Loucy (cell line): ENCODE results near the gene LDLRAD4.

Experiments used
- H2AFZ ChIP-seq: fragments of 200-600 bp; sonication (generic); 2 replicates; pipeline ENCODE4 v1.6.0; 2016; ENCODE audit warnings: antibody characterized with exemption, mild to moderate bottlenecking, low read length, moderate library complexity
- H3F3A ChIP-seq: fragments of 200-600 bp; 2 replicates; pipeline ENCODE4 v1.6.0; 2016; ENCODE audit warnings: antibody characterized with exemption, low read depth, mild to moderate bottlenecking
- H3K27me3 ChIP-seq: fragments of 200-600 bp; sonication (generic); 2 replicates; pipeline ENCODE4 v1.6.1; 2014; ENCODE audit warnings: low read length, mild to moderate bottlenecking; ENCODE audit not compliant: insufficient read depth, poor library complexity, severe bottlenecking
- H3K36me3 ChIP-seq: fragments of 200-600 bp; sonication (generic); 2 replicates; pipeline ENCODE4 v1.6.1; 2016; ENCODE audit warnings: low read length; ENCODE audit not compliant: insufficient read depth
- H3K4me1 ChIP-seq: fragments of 200-600 bp; sonication (generic); 2 replicates; pipeline ENCODE4 v1.5.1; 2014; ENCODE audit warnings: low read length, mild to moderate bottlenecking; ENCODE audit not compliant: insufficient read depth, poor library complexity, severe bottlenecking
- H3K4me2 ChIP-seq: fragments of 200-600 bp; sonication (generic); 2 replicates; pipeline ENCODE4 v1.6.0; 2014; ENCODE audit warnings: antibody characterized with exemption, low read length, low read depth, mild to moderate bottlenecking; ENCODE audit not compliant: poor library complexity, severe bottlenecking
- H3K4me3 ChIP-seq: fragments of 200-600 bp; sonication (generic); 2 replicates; pipeline ENCODE4 v1.5.1; 2014; ENCODE audit warnings: low read length, mild to moderate bottlenecking, mixed read lengths; ENCODE audit not compliant: poor library complexity, severe bottlenecking
- H3K79me2 ChIP-seq: fragments of 200-600 bp; sonication (generic); 2 replicates; pipeline ENCODE4 v1.6.1; 2014; ENCODE audit warnings: low read length; ENCODE audit not compliant: insufficient read depth
- H3K9ac ChIP-seq: fragments of 200-600 bp; sonication (generic); 2 replicates; pipeline ENCODE4 v1.6.0; 2014; ENCODE audit warnings: mild to moderate bottlenecking, low read depth, low read length, moderate library complexity; ENCODE audit not compliant: poor library complexity, severe bottlenecking
- H3K9me2 ChIP-seq: fragments of 200-600 bp; sonication (generic); replicated peaks from 2 replicates; pipeline ENCODE4 v1.6.1; 2016; ENCODE audit warnings: low read depth, low read length, mixed read lengths
- H3K9me3 ChIP-seq: fragments of 200-600 bp; sonication (generic); 2 replicates; pipeline ENCODE4 v1.6.1; 2014; ENCODE audit warnings: mild to moderate bottlenecking, antibody characterized with exemption, low read length, low read depth; ENCODE audit not compliant: insufficient read depth
- H4K20me1 ChIP-seq: fragments of 200-600 bp; sonication (generic); 2 replicates; pipeline ENCODE4 v1.6.0; 2014; ENCODE audit warnings: antibody characterized with exemption, low read length, mild to moderate bottlenecking; ENCODE audit not compliant: insufficient read depth, poor library complexity, severe bottlenecking
- CTCF ChIP-seq: fragments of 200-600 bp; sonication (generic); conservative IDR thresholded peaks from 2 replicates; pipeline ENCODE4 v1.5.1; 2014; ENCODE audit warnings: mild to moderate bottlenecking, antibody characterized with exemption, low read length
- EZH2phosphoT487 ChIP-seq: fragments of 200-600 bp; IDR thresholded peaks from 2 replicates; pipeline ENCODE4 v1.6.1; 2018; ENCODE audit warnings: antibody characterized with exemption, mild to moderate bottlenecking, moderate library complexity, borderline replicate concordance

The LDLRAD4 gene

GRCh38 chr18:13577781-13578180 lies 359.2 kb downstream of the LDLRAD4 start:
- H3K79me2 ChIP-seq = peaks cover 28% of the 10 kb centered on the region
- H3K27me3 ChIP-seq = no peaks in the 10 kb centered on the region
- H4K20me1 ChIP-seq = no peaks in the 10 kb centered on the region
- no peaks in the 10 kb centered on the region for H3F3A ChIP-seq
- TF ChIP-seq CTCF = no peak
- TF ChIP-seq EZH2phosphoT487 = no peak
- H3K9me3 ChIP-seq = no peaks in the 10 kb centered on the region
- H3K4me1 ChIP-seq = peaks cover 25% of the 10 kb centered on the region
- H3K9ac ChIP-seq = no peak overlapping the region
- no peak overlapping the region for H2AFZ ChIP-seq
- no peak overlapping the region for H3K4me2 ChIP-seq
- H3K4me3 ChIP-seq = no peak overlapping the region
- H3K9me2 ChIP-seq = no peaks in the 10 kb centered on the region
- no peaks in the 10 kb centered on the region for H3K36me3 ChIP-seq

- H4K20me1 ChIP-seq = no peaks in the 10 kb centered on the region
- H3K9ac ChIP-seq = no peak overlapping the region
- H3K27me3 ChIP-seq = no peaks in the 10 kb centered on the region
- H3K9me3 ChIP-seq = no peaks in the 10 kb centered on the region
- H2AFZ ChIP-seq = no peak overlapping the region
- no peak overlapping the region for H3K4me3 ChIP-seq
- no peak for TF ChIP-seq EZH2phosphoT487
- no peak for TF ChIP-seq CTCF
- no peaks in the 10 kb centered on the region for H3K9me2 ChIP-seq
- no peaks in the 10 kb centered on the region for H3F3A ChIP-seq
- peaks cover 25% of the 10 kb centered on the region for H3K4me1 ChIP-seq
- no peaks in the 10 kb centered on the region for H3K36me3 ChIP-seq
- no peak overlapping the region for H3K4me2 ChIP-seq
- peaks cover 28% of the 10 kb centered on the region for H3K79me2 ChIP-seq
Measured at GRCh38 chr18:13578400-13578799, 359.8 kb downstream of the LDLRAD4 start.

GRCh38 chr18:13579874-13580273 lies 361.3 kb downstream of the LDLRAD4 start:
- Histone ChIP-seq H3K27me3 (no peaks in the 10 kb centered on the region), H3K79me2 (peaks cover 28% of the 10 kb centered on the region), H3K9me3 (no peaks in the 10 kb centered on the region), H3K9ac (peak overlapping the region; percentile 32), H2AFZ (no peak overlapping the region), H4K20me1 (no peaks in the 10 kb centered on the region), H3K4me1 (peaks cover 25% of the 10 kb centered on the region), H3K4me3 (no peak overlapping the region), H3K9me2 (no peaks in the 10 kb centered on the region), H3F3A (no peaks in the 10 kb centered on the region), H3K36me3 (peaks cover 4% of the 10 kb centered on the region; the same call in 1 of the 2 replicates), H3K4me2 (peak overlapping the region; percentile 38)
- TF ChIP-seq CTCF (no peak), EZH2phosphoT487 (no peak)
